Measurements from ENCODE around the gene INAVA.

DNA sequence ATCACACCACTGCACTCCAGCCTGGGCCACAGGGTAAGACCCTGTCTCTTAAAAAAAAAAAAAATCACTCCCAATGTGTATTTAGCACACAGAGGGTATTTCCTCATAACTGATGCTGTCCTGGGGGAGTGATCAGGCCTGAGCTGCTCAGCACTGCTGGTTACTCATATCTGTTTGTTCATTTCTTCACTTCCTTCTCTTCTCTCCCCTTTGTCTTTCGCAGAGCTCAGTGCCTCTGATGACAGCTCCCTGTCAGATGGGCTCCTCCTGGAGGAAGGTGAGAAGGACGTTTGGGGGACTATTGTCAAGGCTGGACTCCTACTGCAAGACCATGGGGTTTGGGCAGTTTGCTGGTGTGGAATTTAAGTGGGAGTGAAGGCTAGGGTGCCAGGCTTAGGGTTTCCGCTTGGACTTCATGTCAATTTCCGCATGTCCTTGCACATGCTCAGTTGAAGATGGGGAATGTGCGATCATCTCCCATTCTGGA, 13.0 kb downstream of the INAVA start:
- TF ChIP-seq, protein P1, sequence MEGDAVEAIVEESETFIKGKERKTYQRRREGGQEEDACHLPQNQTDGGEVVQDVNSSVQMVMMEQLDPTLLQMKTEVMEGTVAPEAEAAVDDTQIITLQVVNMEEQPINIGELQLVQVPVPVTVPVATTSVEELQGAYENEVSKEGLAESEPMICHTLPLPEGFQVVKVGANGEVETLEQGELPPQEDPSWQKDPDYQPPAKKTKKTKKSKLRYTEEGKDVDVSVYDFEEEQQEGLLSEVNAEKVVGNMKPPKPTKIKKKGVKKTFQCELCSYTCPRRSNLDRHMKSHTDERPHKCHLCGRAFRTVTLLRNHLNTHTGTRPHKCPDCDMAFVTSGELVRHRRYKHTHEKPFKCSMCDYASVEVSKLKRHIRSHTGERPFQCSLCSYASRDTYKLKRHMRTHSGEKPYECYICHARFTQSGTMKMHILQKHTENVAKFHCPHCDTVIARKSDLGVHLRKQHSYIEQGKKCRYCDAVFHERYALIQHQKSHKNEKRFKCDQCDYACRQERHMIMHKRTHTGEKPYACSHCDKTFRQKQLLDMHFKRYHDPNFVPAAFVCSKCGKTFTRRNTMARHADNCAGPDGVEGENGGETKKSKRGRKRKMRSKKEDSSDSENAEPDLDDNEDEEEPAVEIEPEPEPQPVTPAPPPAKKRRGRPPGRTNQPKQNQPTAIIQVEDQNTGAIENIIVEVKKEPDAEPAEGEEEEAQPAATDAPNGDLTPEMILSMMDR (IDR thresholded peaks at IDR 0.05): no peak
- no peak for TF ChIP-seq ZFX (IDR thresholded peaks at IDR 0.05; ENCODE audit: borderline replicate concordance)
